H9 (cell line): ENCODE results near the gene TTC39B. TPM values are rescaled to one million over a fixed set of nuclear protein-coding genes. Genes with fewer than 3 reads are reported as not detected.

Experiments
- DNase-seq: peaks from one replicate; pipeline ENCODE4 v3.0.0-alpha.2; 2017
- H2AFZ ChIP-seq: one replicate; pipeline ENCODE4 v1.6.1; 2013; ENCODE audit warnings: mild to moderate bottlenecking, low read length, control low read depth, moderate library complexity
- H2AK5ac ChIP-seq: 2 replicates; pipeline ENCODE4 v1.6.1; 2013; ENCODE audit warnings: low read length, control low read depth, mixed read lengths; ENCODE audit not compliant: insufficient read length
- H2BK120ac ChIP-seq: one replicate; pipeline ENCODE4 v1.6.1; 2013; ENCODE audit warnings: low read depth, mild to moderate bottlenecking, low read length, control low read depth, inconsistent platforms; ENCODE audit not compliant: poor library complexity, severe bottlenecking
- H2BK12ac ChIP-seq: 2 replicates; pipeline ENCODE4 v1.6.1; 2013; ENCODE audit warnings: low read length, control low read depth, mixed read lengths, low read depth; ENCODE audit not compliant: insufficient read length
- H2BK15ac ChIP-seq: 2 replicates; pipeline ENCODE4 v1.6.1; 2013; ENCODE audit warnings: low read depth, low read length, control low read depth
- H2BK20ac ChIP-seq: one replicate; pipeline ENCODE4 v1.6.1; 2013; ENCODE audit warnings: low read depth, mild to moderate bottlenecking, low read length, control low read depth, inconsistent platforms; ENCODE audit not compliant: poor library complexity, severe bottlenecking
- H2BK5ac ChIP-seq: 2 replicates; pipeline ENCODE4 v1.6.1; 2013; ENCODE audit warnings: low read length, control low read depth, mixed read lengths; ENCODE audit not compliant: insufficient read length
- H3K14ac ChIP-seq: 2 replicates; pipeline ENCODE4 v1.6.1; 2013; ENCODE audit warnings: low read length, control low read depth; ENCODE audit not compliant: insufficient read depth
- H3K18ac ChIP-seq: 2 replicates; pipeline ENCODE4 v1.6.1; 2013; ENCODE audit warnings: low read depth, mild to moderate bottlenecking, mixed read lengths, low read length, control low read depth; ENCODE audit not compliant: insufficient read length
- H3K23ac ChIP-seq: 2 replicates; pipeline ENCODE4 v1.6.1; 2013; ENCODE audit warnings: low read length, control low read depth, mixed read lengths, low read depth; ENCODE audit not compliant: insufficient read length
- H3K23me2 ChIP-seq: 2 replicates; pipeline ENCODE4 v1.6.1; 2013; ENCODE audit warnings: low read depth, mild to moderate bottlenecking, mixed read lengths, low read length, control low read depth; ENCODE audit not compliant: insufficient read length, poor library complexity, severe bottlenecking
- H3K27ac ChIP-seq: 2 replicates; pipeline ENCODE4 v1.5.1; 2013; ENCODE audit warnings: low read length, control low read depth, mixed read lengths, low read depth; ENCODE audit not compliant: insufficient read length
- H3K27me3 ChIP-seq: 2 replicates; pipeline ENCODE4 v1.6.1; 2013; ENCODE audit warnings: low read length, control low read depth, inconsistent platforms; ENCODE audit not compliant: insufficient read depth
- H3K4ac ChIP-seq: 2 replicates; pipeline ENCODE4 v1.6.1; 2013; ENCODE audit warnings: low read depth, mild to moderate bottlenecking, control low read depth, inconsistent platforms, low read length, moderate library complexity
- H3K4me1 ChIP-seq: 2 replicates; pipeline ENCODE4 v1.6.1; 2013; ENCODE audit warnings: low read length, control low read depth, inconsistent platforms; ENCODE audit not compliant: insufficient read depth
- H3K4me2 ChIP-seq: 2 replicates; pipeline ENCODE4 v1.6.1; 2013; ENCODE audit warnings: low read length, control low read depth, mixed read lengths; ENCODE audit not compliant: insufficient read length, insufficient read depth
- H3K56ac ChIP-seq: 2 replicates; pipeline ENCODE4 v1.6.1; 2013; ENCODE audit warnings: low read depth, mild to moderate bottlenecking, mixed read lengths, low read length, control low read depth; ENCODE audit not compliant: insufficient read length
- H3K79me1 ChIP-seq: 2 replicates; pipeline ENCODE4 v1.6.1; 2013; ENCODE audit warnings: low read depth, mild to moderate bottlenecking, moderate library complexity, low read length, control low read depth, inconsistent platforms; ENCODE audit not compliant: insufficient read depth, poor library complexity, severe bottlenecking
- H3K79me2 ChIP-seq: 2 replicates; pipeline ENCODE4 v1.6.1; 2013; ENCODE audit warnings: low read length, control low read depth, inconsistent platforms; ENCODE audit not compliant: insufficient read depth
- H3K9ac ChIP-seq: 2 replicates; pipeline ENCODE4 v1.6.1; 2013; ENCODE audit warnings: low read length, control low read depth, mixed read lengths; ENCODE audit not compliant: insufficient read length; ENCODE audit errors: extremely low read depth
- H3K9me3 ChIP-seq: one replicate; pipeline ENCODE4 v1.6.1; 2013; ENCODE audit warnings: low read depth, low read length, inconsistent platforms; ENCODE audit not compliant: control insufficient read depth
- H3T11ph ChIP-seq: one replicate; pipeline ENCODE4 v1.6.1; 2013; ENCODE audit warnings: mild to moderate bottlenecking, low read length, control low read depth, inconsistent platforms
- H4K20me1 ChIP-seq: one replicate; pipeline ENCODE4 v1.6.1; 2013; ENCODE audit not compliant: control insufficient read depth, insufficient read length, insufficient read depth
- H4K5ac ChIP-seq: 2 replicates; pipeline ENCODE4 v1.6.1; 2013; ENCODE audit warnings: low read depth, mild to moderate bottlenecking, mixed read lengths, low read length, control low read depth; ENCODE audit not compliant: insufficient read length
- H4K8ac ChIP-seq: replicated peaks from 2 replicates; pipeline ENCODE4 v1.6.1; 2013; ENCODE audit warnings: low read length, control low read depth, mixed read lengths, low read depth; ENCODE audit not compliant: insufficient read length
- H4K91ac ChIP-seq: 2 replicates; pipeline ENCODE4 v1.6.1; 2013; ENCODE audit warnings: low read depth, mild to moderate bottlenecking, moderate library complexity, mixed read lengths, low read length, control low read depth; ENCODE audit not compliant: insufficient read length
- H3K27ac Mint-ChIP-seq, 3 experiments: 2 replicates in 2 of 3; 3 replicates in 1 of 3; pipeline ENCODE4 v1.8.0; 2020 to 2021; ENCODE audit warnings: mixed read lengths in 3 of 3, mild to moderate bottlenecking in 1 of 3, moderate library complexity in 1 of 3
- H3K27me3 Mint-ChIP-seq: 2 replicates; pipeline ENCODE4 v1.8.0; 2021; ENCODE audit warnings: low read depth, mild to moderate bottlenecking, moderate library complexity, mixed read lengths
- H3K36me3 Mint-ChIP-seq, 3 experiments: 2 replicates in 2 of 3; 3 replicates in 1 of 3; pipeline ENCODE4 v1.8.0; 2020 to 2021; ENCODE audit warnings: low read depth in 3 of 3, mixed read lengths in 3 of 3; ENCODE audit not compliant: insufficient read depth in 1 of 3
- H3K4me1 Mint-ChIP-seq, 2 experiments: 2 replicates each; pipeline ENCODE4 v1.8.0; 2020; ENCODE audit warnings: mixed read lengths in 2 of 2
- H3K4me3 Mint-ChIP-seq, 2 experiments: 2 replicates in 1 of 2; 3 replicates in 1 of 2; pipeline ENCODE4 v1.8.0; 2020 to 2021; ENCODE audit warnings: mild to moderate bottlenecking in 2 of 2, mixed read lengths in 2 of 2, moderate library complexity in 1 of 2
- H3K9me3 Mint-ChIP-seq, 2 experiments: 2 replicates in 1 of 2; 3 replicates in 1 of 2; pipeline ENCODE4 v1.8.0; 2020; ENCODE audit warnings: mild to moderate bottlenecking in 2 of 2, mixed read lengths in 2 of 2, moderate library complexity in 1 of 2
- WGBS: extraction: QIAGEN DNeasy Blood & Tissue Kit; methylation state at CpG from one replicate; pipeline ENCODE4 v1.1.7; 2013; ENCODE audit warnings: missing lambda C conversion rate, low lambda C conversion rate, mixed read lengths; ENCODE audit not compliant: insufficient read length; ENCODE audit errors: extremely low coverage; 5-methylcytosine and 5-hydroxymethylcytosine counted together
- total RNA-seq: library from RNA; stranded (reverse); gene quantifications from 2 replicates; pipeline ENCODE4 v1.2.1, GENCODE V29; 2021
- TF ChIP-seq, protein P1 (sequence below): fragments of 200-600 bp; sonication (generic); conservative IDR thresholded peaks from 3 replicates; pipeline ENCODE4 v1.8.0; 2021; ENCODE audit warnings: antibody characterized with exemption, mild to moderate bottlenecking

The TTC39B gene
- total RNA-seq, 1 experiment from 2014 or later = 8.2 TPM

DNA sequence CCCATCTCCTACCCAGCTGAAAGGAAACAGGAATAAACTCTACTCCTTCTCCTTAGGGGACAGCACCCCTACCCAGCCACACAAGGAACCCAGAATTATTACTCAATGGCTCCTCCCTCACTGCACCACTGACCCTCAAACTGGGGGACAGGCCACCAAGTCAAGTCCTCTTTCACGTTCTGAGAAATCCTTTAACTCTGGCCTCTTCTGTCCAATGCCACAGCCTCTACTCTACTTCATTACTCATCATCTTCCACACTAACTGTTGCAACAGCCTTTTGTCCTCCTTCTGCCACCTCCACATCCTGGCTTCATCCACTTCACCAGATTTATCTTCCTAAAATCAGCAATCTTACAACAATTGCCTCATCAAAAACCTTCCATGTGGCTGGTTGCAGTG is 6.8 kb downstream of the TTC39B start:
- no peak for DNase-seq
- H3K27ac Mint-ChIP-seq = no peak overlapping the region
- peaks cover 10% of the 10 kb centered on the region in 2 experiments for H3K9me3 Mint-ChIP-seq

More for the DNA sequence above, 6.8 kb downstream of the TTC39B start:
- Histone ChIP-seq H3K79me1 (no peaks in the 10 kb centered on the region), H2BK120ac (no peak overlapping the region), H3K56ac (no peak overlapping the region), H3K23me2 (no peaks in the 10 kb centered on the region), H3T11ph (no peak overlapping the region), H3K4me2 (no peak overlapping the region), H3K9me3 (no peaks in the 10 kb centered on the region), H4K91ac (no peak overlapping the region), H3K79me2 (no peaks in the 10 kb centered on the region; the same call in 1 of the 2 replicates), H2BK20ac (no peak overlapping the region), H2AFZ (no peak overlapping the region), H3K27ac (no peak overlapping the region), H3K9ac (no peak overlapping the region), H4K20me1 (no peaks in the 10 kb centered on the region), H2AK5ac (no peak overlapping the region), H3K4ac (no peak overlapping the region), H3K18ac (no peak overlapping the region), H4K8ac (no peak overlapping the region), H3K23ac (no peak overlapping the region), H3K4me1 (peaks cover 5% of the 10 kb centered on the region; the same call in 1 of the 2 replicates), H2BK15ac (no peak overlapping the region), H2BK12ac (no peak overlapping the region), H3K14ac (no peak overlapping the region), H2BK5ac (no peak overlapping the region), H4K5ac (no peak overlapping the region), H3K27me3 (no peaks in the 10 kb centered on the region)
- TF ChIP-seq, protein P1, sequence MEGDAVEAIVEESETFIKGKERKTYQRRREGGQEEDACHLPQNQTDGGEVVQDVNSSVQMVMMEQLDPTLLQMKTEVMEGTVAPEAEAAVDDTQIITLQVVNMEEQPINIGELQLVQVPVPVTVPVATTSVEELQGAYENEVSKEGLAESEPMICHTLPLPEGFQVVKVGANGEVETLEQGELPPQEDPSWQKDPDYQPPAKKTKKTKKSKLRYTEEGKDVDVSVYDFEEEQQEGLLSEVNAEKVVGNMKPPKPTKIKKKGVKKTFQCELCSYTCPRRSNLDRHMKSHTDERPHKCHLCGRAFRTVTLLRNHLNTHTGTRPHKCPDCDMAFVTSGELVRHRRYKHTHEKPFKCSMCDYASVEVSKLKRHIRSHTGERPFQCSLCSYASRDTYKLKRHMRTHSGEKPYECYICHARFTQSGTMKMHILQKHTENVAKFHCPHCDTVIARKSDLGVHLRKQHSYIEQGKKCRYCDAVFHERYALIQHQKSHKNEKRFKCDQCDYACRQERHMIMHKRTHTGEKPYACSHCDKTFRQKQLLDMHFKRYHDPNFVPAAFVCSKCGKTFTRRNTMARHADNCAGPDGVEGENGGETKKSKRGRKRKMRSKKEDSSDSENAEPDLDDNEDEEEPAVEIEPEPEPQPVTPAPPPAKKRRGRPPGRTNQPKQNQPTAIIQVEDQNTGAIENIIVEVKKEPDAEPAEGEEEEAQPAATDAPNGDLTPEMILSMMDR = no peak
- H3K36me3 Mint-ChIP-seq = peaks cover 20 to 27% (median 21%) of the 10 kb centered on the region in 3 experiments
- WGBS = no CpG with 5 or more reads among the region's 1 CpG
- peaks cover 19 to 21% of the 10 kb centered on the region in 2 experiments for H3K4me1 Mint-ChIP-seq
- H3K27me3 Mint-ChIP-seq = no peaks in the 10 kb centered on the region
- H3K4me3 Mint-ChIP-seq = no peak overlapping the region
